Amniotic epithelial cell (primary cell): ENCODE measurements around the gene NEDD4L.

Experiments
- DNase-seq: peaks from one replicate; pipeline ENCODE4 v3.0.0-alpha.2; 2010; ENCODE audit warnings: low read depth

The NEDD4L gene

DNA sequence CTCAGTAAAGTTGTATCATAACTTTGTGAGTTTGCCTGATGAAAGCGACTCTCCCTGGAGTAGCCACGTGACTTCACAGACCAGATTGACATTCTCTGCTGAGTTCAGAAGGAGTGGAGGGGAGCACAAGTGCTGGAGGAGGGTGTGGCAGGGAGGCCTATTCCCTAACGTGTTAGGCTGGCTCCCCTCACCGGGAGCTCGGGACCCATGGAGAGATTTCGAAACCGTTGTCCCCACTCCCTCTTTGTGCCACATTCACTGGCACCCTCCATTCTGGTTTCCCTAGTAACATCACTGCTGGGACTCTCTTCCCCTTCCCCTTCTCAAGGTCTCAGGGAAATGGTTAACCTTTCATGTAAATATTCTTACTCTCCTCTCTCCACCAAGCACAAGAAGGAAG, 304.9 kb downstream of the NEDD4L start:
- DNase-seq: no peak

DNA sequence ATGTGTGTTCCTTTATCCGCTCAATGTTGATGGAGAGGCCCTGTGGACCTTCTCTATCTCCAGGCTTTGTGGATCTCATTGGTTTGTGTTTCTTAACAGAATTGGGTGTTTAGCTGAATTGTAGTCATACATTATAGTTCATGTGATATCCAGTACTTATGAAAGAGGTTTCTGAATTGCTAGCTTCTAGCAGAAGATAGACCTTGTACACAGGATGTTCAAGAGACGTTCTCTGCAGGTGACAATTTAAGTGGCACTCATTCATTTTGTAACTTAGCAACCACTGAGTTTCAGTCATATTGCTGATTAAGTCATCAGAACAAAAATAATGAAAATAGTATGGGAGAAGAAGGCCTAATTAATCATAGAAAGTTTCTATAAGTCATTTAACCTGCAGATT, 305.6 kb downstream of the NEDD4L start:
- DNase-seq: no peak

DNA sequence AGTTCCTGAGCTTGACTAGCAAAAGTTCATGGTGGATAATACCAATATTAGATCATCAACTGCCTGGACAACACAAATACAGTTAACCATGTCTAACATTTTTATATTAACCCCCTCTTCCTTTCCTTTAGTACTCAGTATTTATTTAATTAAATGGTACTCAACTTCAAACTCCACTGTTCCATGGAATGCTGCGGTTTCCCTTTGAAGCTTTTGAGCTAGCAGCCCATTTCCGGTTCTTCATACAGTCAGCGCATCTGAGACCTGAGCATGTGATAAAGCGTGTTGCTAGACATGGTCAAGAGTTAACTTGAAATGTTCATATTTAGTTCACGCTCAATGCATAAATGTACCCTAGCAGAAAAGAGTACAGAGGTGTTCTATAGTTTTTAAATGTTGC, 306.5 kb downstream of the NEDD4L start:
- no peak for DNase-seq

DNA sequence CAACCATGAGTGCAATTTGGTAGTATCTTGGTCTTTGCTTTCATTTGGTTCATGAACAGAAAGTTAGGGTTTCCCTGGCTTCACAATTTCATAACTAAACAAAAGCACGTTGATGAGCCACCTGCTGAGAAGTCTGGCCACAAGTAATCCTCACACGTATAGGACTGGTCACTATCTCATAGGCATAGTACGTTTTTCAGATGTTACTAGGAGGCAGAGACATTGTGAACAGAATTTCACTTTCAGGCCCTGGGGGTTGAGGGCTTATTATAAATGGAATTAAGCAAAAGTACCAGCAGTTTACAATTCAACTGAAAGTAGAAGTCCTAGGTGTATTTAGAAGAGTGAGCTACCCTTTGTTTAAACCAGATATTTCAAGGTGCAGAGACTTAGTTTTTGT, 307.8 kb downstream of the NEDD4L start:
- no peak for DNase-seq

DNA sequence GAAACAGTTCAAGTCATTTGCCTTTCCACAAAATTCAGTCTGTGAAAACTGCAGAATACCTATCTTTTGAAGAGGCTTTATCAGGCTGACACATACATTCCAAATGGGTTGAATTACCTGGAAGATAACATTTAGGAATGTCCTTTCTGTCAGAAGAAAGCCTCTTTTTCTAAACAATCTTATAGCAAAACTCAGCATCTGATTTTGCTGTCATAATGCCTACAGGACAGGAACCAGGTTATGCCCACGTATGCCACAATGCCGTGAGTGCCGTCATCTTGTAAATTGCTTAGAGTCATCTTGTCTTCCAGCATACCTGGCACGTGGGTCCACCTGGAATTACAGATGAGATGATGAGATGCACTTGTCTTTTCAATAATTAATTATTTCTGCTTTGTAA, 309.6 kb downstream of the NEDD4L start:
- DNase-seq: no peak

DNA sequence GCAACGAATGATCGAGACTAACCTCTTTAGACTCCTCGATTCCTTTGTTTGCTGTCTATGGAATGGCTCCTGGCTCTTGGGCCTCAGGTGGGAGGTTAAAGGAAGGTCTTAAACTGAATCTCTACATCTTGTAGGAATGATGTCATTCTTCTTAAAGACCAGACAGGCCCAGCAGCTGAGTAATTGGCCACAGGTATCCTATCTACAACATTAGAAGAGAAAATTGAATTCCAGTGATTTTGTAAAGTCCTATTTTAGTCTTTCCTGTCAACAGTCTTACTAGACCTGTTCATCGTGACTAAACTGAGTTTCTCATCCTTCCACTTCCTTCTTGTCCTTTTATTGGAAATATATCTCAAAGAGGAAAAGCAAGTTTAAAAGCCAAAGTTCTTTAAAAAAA, 310.0 kb downstream of the NEDD4L start:
- no peak for DNase-seq

DNA sequence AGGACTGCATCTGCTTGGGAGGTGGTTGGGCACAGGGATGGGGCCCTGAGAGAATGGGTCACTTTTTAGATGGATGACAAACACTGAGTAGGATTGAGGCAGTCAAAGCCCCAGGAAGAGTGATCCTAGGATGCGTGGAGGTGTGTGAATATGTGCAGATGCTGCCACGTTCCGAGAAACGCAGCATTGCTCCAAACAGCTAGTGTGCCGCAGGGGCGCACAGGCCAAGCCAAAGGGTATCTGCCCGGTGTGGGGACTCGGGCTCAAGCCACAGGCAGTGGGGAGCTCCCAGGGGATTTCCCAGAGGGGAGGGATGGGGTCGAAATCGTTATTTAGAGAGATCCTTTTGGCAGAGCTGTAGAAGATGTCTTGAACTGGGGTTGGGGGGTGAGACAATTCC, 310.8 kb downstream of the NEDD4L start:
- no peak for DNase-seq

DNA sequence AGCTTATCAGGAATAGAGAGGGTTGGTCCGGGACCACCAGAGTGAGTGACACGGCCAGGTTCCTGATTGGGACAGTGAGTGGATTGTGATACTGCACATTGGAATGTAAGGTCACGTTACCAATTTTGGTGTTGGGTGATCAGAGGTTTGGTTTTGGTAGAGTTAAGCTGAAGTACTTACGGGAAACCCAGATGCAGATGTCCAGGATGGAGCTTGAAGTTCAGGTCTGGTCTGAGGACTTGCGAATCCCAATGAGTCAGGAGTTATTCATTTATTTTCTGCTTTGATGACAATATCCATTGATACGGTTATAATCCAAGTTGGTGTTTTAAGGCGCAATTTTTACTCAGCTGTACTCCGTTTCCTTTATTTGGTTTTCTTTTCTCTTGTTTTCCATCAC, 311.2 kb downstream of the NEDD4L start:
- no peak for DNase-seq

DNA sequence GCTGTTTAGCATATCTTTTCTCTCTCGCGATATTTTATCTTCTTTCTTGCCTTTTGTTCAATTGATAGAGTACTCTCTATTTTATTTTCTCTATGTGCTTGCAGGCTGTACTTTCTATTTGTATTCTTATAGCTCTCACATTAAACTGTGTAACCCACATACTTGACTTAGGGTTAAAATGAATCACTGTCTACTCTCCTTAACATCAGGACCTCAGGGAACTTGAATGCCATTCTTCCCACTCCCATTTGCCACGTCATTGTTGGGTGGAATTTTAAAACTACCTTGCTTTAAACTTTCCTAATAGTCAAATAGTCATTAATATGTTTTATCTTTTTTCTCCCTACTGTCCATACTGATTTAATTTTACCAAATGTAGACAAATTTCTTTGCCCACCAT, 315.2 kb downstream of the NEDD4L start:
- peak; percentile 55 for DNase-seq

DNA sequence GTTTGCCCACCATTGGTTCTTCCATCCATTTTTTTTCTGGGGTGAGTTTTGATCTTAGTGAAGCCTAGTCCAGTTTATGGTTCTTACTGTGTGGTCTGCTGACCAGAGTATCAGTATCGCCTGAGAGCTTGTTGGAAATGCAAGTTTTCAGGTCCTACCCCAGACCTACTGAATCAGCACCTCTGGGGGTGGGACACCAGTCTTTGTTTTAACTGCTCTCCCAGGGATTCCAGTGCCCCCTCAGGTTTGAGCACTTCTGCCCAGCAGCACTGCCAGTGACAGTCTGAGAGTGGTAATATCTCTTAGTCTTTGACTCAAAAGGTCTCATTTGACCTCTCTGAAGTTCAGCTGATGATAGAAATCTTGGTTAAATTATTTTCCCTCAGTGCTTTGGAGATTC, 315.6 kb downstream of the NEDD4L start:
- DNase-seq: no peak

DNA sequence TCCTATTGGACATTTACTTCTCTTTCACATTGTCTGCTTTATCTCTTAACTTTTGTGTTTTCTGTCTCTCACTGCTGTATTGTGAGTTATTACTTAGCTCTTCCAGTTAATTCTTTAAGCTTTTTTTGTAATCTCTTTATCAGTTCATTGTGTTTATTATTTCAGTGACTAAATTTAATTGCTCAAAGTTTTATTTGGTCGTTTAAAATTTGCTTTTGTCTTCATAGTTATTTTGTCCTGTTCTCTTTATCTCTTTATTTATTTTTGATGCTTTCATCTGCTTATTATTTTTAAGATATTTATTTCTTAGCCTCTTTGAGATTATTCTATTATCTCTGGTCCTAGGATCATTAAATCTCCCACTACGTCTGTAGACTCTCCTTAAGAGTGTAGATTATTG, 316.3 kb downstream of the NEDD4L start:
- DNase-seq: no peak

DNA sequence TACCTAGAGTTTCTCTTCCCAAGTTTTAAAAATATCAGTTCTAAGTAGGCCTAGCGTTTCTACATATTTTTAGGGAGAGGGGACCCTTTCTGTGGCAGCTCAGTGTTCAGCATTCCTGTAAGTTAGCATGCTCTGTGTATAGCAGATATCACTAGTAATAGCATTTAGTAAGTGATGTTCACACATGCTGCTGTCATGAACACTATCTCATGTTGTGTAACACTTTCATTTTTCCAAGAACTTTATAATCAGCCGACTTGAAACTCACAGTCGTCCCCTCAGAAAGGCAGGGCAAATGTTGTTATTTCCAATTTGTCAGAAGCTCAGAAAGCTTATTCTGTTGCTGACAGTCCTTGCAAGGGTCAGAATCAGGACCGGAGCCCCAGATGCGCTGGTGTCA, 317.2 kb downstream of the NEDD4L start:
- peak; percentile 47 for DNase-seq

DNA sequence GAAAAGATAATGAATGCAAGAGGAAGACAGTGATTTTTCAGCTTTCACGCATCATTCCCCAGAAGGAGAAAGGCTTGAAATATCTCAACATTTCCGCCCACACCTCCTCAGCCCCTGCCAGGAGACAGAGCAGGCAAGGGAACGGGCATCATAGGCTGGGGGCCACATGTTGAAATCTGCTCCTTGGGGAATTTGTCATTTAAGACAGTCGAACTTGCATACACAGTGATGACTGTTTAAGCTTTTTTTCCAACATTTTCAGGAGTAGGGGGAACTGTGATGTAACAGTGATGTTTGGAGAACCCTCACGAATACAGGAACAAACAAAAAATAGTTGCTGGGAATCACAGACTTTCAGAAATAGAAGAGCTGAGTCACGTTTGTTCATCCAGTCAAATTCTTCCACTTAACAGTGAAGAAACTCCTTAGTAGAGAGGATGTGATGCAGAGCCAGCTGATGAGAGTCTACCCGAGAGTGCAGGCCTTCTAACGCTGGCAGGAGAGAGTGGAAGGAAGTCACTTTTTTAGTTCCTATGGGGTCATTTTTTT, 318.1 kb downstream of the NEDD4L start:
- DNase-seq: peak; percentile 94

DNA sequence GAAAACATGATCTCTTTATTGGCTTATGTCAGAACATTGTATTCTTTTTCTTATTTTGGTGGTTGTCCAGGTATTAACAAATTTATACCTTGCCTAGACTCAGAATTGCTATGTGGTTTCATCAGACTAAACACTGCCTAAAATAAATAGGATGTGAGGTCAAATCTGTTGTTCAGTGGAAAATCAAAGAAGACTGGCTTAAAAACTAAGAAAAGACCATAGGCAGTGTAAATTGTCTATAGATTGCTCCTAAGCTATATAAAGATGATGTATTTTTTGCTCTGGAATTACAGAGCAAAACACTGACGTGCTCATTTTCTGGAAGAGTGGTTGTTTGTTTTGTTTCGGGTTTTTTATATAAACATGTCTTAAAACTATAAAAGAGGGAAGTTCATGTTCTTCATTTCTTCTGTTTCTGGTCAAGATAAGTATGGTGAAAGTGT, 318.8 kb downstream of the NEDD4L start:
- no peak for DNase-seq

DNA sequence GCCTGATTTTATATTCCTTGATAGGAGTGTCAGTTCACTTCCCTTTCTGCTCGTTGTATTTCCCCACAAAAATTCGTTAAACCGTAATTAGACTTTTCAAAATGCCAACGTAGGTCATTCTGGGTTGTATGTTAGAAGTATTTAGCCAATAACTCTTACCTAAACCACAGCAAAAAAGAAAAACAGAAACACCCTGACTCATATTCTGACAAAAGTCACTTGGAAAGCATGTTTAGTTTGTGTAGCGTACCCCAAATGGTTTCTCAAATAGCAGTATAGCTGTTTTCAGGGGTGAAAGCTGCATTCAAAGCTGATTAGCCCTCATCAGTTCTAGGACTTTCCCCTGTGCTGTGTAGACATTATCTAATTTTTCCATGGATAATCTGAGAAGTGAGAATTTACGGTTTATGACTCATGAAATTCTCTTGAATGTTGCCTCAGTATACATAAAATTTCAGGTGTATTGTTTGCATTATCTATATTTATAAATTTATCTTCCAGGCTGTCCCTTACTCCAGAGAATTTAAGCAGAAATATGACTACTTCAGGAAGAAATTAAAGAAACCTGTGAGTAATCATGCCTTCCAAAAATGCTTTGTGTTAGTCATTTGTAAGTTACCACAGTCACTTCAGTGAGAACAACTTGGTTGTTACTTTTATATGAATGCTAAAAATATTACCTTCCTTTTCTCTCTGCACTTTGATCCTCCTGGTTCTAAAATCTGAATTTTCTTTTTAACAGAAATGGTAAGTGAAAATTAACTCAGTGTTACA, 319.9 kb downstream of the NEDD4L start:
- DNase-seq: peak; percentile 39

DNA sequence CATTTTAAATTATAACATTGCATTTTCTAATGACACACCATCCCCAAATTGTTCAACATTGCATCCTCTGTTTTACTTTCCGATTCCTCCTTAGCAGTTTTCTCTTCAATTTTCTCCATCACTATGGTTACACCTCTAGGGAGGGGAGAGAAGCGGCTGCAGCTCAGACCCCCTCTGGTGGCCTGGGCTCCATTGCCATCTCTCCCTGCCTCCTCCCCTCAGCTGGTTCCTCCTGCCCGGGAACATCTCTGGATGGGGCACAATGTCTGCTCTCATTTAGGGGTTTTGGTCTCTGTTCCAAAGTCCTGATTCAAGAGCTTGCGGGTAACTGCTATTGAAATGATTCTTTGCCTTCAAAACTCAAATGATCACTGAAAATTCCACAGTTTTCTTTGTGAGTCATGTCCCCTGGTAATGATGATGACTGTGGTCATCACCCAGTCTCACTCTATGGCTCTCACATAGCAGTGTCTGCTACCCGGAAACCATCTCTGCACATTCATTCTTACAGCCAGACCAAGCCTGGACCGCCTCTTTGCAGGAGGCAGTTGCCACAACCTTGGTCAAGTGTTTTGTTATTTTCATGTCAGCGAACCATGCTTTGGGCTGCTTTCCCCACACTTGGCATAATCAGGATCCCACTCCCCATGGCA, 321.0 kb downstream of the NEDD4L start:
- DNase-seq: no peak

DNA sequence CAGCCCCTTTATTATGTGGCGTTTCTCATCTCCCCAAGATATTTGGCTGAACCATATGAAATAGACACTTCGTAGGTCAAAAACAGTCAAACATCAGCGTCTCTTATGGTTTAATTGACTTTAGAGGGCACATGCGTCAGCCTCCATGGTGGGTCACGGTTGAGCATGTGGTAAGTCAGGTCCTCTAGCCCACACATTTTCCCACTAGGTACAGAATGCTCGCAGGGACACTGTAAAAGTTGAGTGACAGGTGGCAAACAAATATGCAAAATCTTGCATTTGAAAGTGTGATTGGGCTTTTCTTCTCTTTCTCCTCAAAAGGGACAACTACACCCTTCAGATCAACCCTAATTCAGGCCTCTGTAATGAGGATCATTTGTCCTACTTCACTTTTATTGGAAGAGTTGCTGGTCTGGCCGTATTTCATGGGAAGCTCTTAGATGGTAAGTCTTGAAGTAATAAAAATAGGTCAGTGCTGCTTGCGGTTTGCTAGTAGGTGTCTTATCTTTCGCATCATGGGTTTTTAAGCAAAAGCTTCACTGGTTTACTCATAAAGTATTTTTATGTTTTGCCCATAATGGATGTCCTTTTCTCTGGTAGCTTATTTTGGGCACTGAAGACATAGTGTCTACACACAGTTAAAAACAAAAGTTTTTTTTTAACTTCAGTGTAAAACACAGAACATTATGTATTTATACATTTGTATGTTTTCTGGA, 323.6 kb downstream of the NEDD4L start:
- peak; percentile 79 for DNase-seq

DNA sequence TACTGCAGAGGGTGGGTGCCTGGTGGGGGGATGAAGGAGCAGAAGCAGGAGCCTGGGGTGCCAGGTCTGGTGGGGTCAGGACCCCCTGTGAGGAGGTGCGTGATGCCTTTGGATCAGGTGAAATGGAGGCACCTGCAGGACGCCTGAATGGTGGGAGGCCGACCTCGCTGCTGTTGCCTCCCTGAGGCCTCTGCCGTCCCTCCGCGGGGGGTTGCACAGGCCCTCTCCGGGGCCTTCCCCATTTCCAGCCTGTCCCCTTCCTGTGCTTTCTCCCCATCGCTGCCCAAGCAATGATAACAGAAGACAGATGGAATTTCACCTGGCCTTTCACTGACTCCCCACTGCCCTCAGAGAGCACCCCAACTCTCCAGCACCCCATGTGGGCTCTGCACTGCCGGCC, 325.6 kb downstream of the NEDD4L start:
- DNase-seq: no peak

DNA sequence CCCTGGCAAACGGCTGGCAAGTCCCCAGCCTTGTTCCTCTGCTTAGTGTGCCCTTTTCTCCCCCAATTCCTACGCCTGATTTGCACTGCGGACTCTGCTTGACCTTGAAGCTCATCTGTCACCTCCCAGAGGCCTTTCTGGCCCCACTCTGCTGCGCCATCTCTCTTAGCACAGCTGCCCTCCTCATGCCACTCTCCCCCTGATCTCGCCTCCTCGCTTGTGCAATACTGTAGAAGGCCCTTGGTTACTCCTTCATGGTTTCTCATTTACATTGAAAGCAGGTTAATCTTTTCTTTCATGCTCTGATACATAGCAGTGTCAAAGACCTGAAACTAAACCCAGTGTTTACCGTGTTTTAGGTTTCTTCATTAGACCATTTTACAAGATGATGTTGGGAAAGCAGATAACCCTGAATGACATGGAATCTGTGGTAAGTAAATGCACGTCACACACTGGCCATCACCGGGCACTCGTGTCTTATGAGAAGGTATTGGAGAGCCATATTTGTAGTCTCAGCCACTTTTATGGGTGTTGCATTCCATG, 326.1 kb downstream of the NEDD4L start:
- no peak for DNase-seq

DNA sequence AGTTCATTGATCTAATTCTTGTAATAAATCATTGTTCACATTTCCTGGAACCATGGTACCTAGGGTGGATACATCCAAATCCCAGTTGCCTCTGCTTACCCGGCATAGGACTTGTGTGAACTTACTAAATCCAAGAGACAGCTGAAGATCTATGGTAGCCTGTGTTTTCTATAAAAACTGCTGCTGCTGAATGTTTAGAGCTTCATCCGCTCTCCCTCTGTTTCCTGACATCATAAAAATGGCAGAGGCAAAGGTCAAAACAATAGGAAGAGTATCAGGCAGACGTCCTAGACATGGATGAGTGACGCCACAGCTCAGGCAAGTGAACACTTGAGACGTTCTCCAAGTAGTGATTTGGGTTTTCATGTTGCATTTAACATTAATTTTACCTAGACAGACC, 326.6 kb downstream of the NEDD4L start:
- no peak for DNase-seq

DNA sequence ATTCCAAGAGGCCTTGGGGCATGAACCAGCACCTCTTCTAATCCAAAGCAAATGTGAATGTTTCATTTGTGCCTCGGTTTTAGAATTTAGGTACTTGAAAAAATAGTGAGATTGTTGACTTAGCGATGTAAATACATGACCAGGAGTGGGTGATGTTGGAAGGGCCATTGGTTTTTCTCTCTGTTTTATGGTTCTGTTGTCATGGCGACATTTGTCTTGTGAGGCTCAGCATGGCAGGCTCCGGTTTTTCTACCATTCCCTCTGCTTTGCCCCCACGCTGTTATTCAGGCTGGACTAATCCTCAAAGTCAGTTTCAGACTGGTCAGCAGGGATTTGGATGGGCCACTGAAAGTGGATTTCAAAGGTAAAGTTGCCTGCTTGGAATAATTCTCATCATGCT, 329.5 kb downstream of the NEDD4L start:
- DNase-seq: no peak

DNA sequence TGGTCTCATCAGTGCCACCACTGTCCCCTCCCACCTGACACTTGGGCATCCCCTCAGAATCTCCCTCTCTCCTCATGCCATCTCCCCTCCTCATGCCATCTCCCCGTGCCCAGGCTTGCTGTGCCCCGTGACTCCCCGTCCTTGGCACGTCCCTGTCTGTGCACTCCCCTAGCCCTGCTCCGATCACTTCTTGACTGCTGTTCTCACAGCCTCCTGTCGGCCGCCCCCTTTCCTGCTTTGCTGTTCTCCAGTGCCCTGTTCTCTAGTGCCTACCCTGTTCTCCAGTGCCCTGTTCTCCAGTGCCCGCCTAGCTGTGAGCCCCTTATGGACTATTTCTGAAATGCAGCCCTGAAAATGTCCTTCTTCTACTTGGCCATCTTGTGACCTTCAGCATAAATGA, 331.0 kb downstream of the NEDD4L start:
- no peak for DNase-seq
